ENCODE data around the gene CLEC2L. TPM values are rescaled to one million over a fixed set of nuclear protein-coding genes. Genes with fewer than 3 reads are reported as not detected.

Gene CLEC2L
- total and polyA plus RNA-seq, 2 of the 8 experiments (the other 6 are each of a cell fraction or from before 2014, with no cell fraction given), result 0.20 to 1.9 TPM

GRCh38 chr7:139509535-139509934 is 13.9 kb upstream of the CLEC2L start:
- no peak overlapping the region for H4K5ac ChIP-seq (ENCODE audit: insufficient read length, low read depth, low read length)
- H3K36me3 ChIP-seq (ENCODE audit: control insufficient read depth in 2 of 4, insufficient read depth in 4 of 4, low read length in 3 of 4), result no peaks in the 10 kb centered on the region
- no peaks in the 10 kb centered on the region for H4K20me1 ChIP-seq (replicated peaks in 1 of 2; ENCODE audit: control insufficient read depth in 1 of 2, insufficient read depth in 2 of 2, low read length in 2 of 2)
- no peak overlapping the region for H3K4me3 ChIP-seq (ENCODE audit: extremely low read depth in 1 of 4, insufficient read depth in 2 of 4, low read depth in 3 of 4, low read length in 4 of 4)
- H4K91ac ChIP-seq (replicated peaks; ENCODE audit: insufficient read length, low read length), result no peak overlapping the region
- no peak overlapping the region for H2BK120ac ChIP-seq (replicated peaks; ENCODE audit: low read depth, low read length)
- DNase-seq (ENCODE audit: low read depth in 1 of 2, low spot score in 2 of 2) (no peak), FAIRE-seq (no peak)
- no peak overlapping the region for H3K23ac ChIP-seq (ENCODE audit: insufficient read length)
- H4K8ac ChIP-seq (ENCODE audit: extremely low read depth, insufficient read depth, low read length), result no peak overlapping the region
- H3K23me2 ChIP-seq (ENCODE audit: low read depth, low read length), result no peaks in the 10 kb centered on the region
- H2AFZ ChIP-seq (ENCODE audit: low read length), result no peak overlapping the region
- H3K9me3 ChIP-seq (ENCODE audit: insufficient read depth in 2 of 2, low read depth in 1 of 2, low read length in 1 of 2), result no peaks in the 10 kb centered on the region
- ChIA-PET CTCF (ENCODE audit: partially characterized antibody) (interaction anchor here (1.1 to 3.5 kb wide), 8 partner anchors 10 to 108 kb away, joined by 3 to 39 read pairs (median 10); no protein-coding TSS in a partner anchor), POLR2A (ENCODE audit: partially characterized antibody) (interaction anchor here (1.2 kb wide), 1 partner anchor 13 kb away, joined by 3 read pairs; no protein-coding TSS in a partner anchor)
- H3K56ac ChIP-seq (replicated peaks; ENCODE audit: insufficient read length, low read depth, low read length), result no peak overlapping the region
- H3K27ac ChIP-seq (ENCODE audit: low read depth, low read length), result no peak overlapping the region
- no peak overlapping the region for H2BK20ac ChIP-seq (ENCODE audit: low read length)
- H3K4me1 ChIP-seq (replicated peaks in 1 of 4; ENCODE audit: control insufficient read depth in 3 of 4, insufficient read depth in 4 of 4, low read length in 3 of 4), result peaks cover 0 to 4% (median 0%) of the 10 kb centered on the region in 4 experiments; a peak in 1 of 7 replicates
- no peak overlapping the region for H2BK15ac ChIP-seq (ENCODE audit: low read length)
- H3K27me3 ChIP-seq (replicated peaks in 1 of 4; ENCODE audit: control insufficient read depth in 3 of 4, extremely low read depth in 1 of 4, insufficient read depth in 3 of 4, low read length in 3 of 4), result no peaks in the 10 kb centered on the region
- H3K79me2 ChIP-seq (ENCODE audit: control insufficient read depth in 1 of 2, insufficient read depth in 2 of 2, low read length in 2 of 2), result no peaks in the 10 kb centered on the region
- no peak overlapping the region for H3K14ac ChIP-seq (ENCODE audit: insufficient read length)
- WGBS, 2 experiments (ENCODE audit: extremely low coverage in 1 of 2, insufficient coverage in 1 of 2, insufficient read length in 1 of 2, insufficient replicate concordance in 2 of 2, low coverage in 1 of 2, low lambda C conversion rate in 2 of 2, missing lambda C conversion rate in 1 of 2), result 86 to 100% methylated on average over 1 to 2 of the region's 2 CpGs
- no peak overlapping the region for H2BK12ac ChIP-seq (ENCODE audit: low read depth, low read length)
- H2AK5ac ChIP-seq (ENCODE audit: low read depth, low read length), result no peak overlapping the region
- H3K18ac ChIP-seq (ENCODE audit: extremely low read depth, low read length), result no peak overlapping the region
- H3K4ac ChIP-seq (replicated peaks; ENCODE audit: insufficient read length, low read depth, low read length), result no peak overlapping the region
- H2BK5ac ChIP-seq (ENCODE audit: low read depth, low read length), result no peak overlapping the region
- no peak overlapping the region for H3K9ac ChIP-seq (replicated peaks in 1 of 4; ENCODE audit: extremely low read depth in 1 of 4, low read depth in 3 of 4, low read length in 3 of 4)
- no peak overlapping the region for H3K4me2 ChIP-seq (ENCODE audit: insufficient read depth in 1 of 2, low read depth in 2 of 2, low read length in 2 of 2)
- H3K79me1 ChIP-seq (ENCODE audit: low read depth, low read length), result no peaks in the 10 kb centered on the region
- TF ChIP-seq EP300 (IDR thresholded peaks at IDR 0.05; ENCODE audit: borderline replicate concordance in 1 of 2, low read depth in 2 of 2, low read length in 2 of 2) (no peak), BRCA1 (IDR thresholded peaks at IDR 0.05; ENCODE audit: low read depth, low read length) (no peak), SIN3A (conservative IDR thresholded peaks at IDR 0.05 in 1 of 2, IDR thresholded peaks at IDR 0.05 in 1 of 2; ENCODE audit: low read depth in 1 of 2, low read length in 2 of 2) (no peak)

Data from H1 (cell line).